HG03196 (cell line): Measurements from ENCODE around the gene FHAD1.
"Not testable (repeated sequence)": the region's sequence is repeated elsewhere in the genome, so short reads cannot be mapped to it uniquely, and the experiment has no call there.

ENCODE experiments used
- ATAC-seq: cut with Tn5 transposase; IDR thresholded peaks from one replicate; pipeline ENCODE4 v1.9.1; 2021; ENCODE audit not compliant: unreplicated experiment

FHAD1 gene

GRCh38 chr1:15432324-15432723 is 185.3 kb downstream of the FHAD1 start:
- ATAC-seq: no peak

- no peak for ATAC-seq
These were observed 186.4 kb downstream of the FHAD1 start for GRCh38 chr1:15433471-15433870.

- ATAC-seq: not testable (repeated sequence)
These were observed 187.7 kb downstream of the FHAD1 start for GRCh38 chr1:15434739-15435138.

GRCh38 chr1:15435239-15436077 is 188.4 kb downstream of the FHAD1 start:
- ATAC-seq: no peak

- no peak for ATAC-seq
These were observed 189.9 kb downstream of the FHAD1 start for GRCh38 chr1:15436881-15437442.

GRCh38 chr1:15439325-15439724 is 192.3 kb downstream of the FHAD1 start:
- ATAC-seq: no peak

GRCh38 chr1:15440357-15440756 is 193.3 kb downstream of the FHAD1 start:
- no peak for ATAC-seq

- ATAC-seq: no peak
These were observed 194.2 kb downstream of the FHAD1 start for GRCh38 chr1:15441247-15441646.

- no peak for ATAC-seq
These were observed 195.1 kb downstream of the FHAD1 start for GRCh38 chr1:15442119-15442518.

GRCh38 chr1:15442759-15443158 is 195.7 kb downstream of the FHAD1 start:
- ATAC-seq: no peak

GRCh38 chr1:15443281-15443680 is 196.3 kb downstream of the FHAD1 start:
- ATAC-seq: no peak

- no peak for ATAC-seq
These were observed 197.7 kb downstream of the FHAD1 start for GRCh38 chr1:15444468-15445389.

GRCh38 chr1:15445390-15446122 is 198.5 kb downstream of the FHAD1 start:
- no peak for ATAC-seq

- no peak for ATAC-seq
These were observed 199.2 kb downstream of the FHAD1 start for GRCh38 chr1:15446212-15446611.
